Upper lobe of right lung (tissue), 1 donor: Measurements from ENCODE around the gene FOXC2. TPM values are rescaled to one million over a fixed set of nuclear protein-coding genes. Genes with fewer than 3 reads are reported as not detected.

ENCODE experiments used
- ATAC-seq: fragments of 200-7000 bp; cut with Tn5 transposase; one replicate; pipeline ENCODE4 v1.9.1; 2020; ENCODE audit warnings: mild to moderate bottlenecking, moderate library complexity
- DNase-seq: peaks from one replicate; pipeline ENCODE4 v3.0.0-alpha.2; 2020
- H3K27ac ChIP-seq: fragments of 200-600 bp; one replicate; pipeline ENCODE4 v1.8.0; 2022
- H3K27me3 ChIP-seq: fragments of 200-600 bp; one replicate; pipeline ENCODE4 v1.8.0; 2022; ENCODE audit warnings: mild to moderate bottlenecking
- H3K36me3 ChIP-seq: fragments of 200-600 bp; one replicate; pipeline ENCODE4 v1.8.0; 2022
- H3K4me1 ChIP-seq: fragments of 200-600 bp; one replicate; pipeline ENCODE4 v1.8.0; 2022
- H3K4me3 ChIP-seq: fragments of 200-600 bp; one replicate; pipeline ENCODE4 v1.8.0; 2022; ENCODE audit warnings: mild to moderate bottlenecking
- H3K9me3 ChIP-seq: fragments of 200-600 bp; one replicate; pipeline ENCODE4 v1.8.0; 2022
- CTCF ChIP-seq: fragments of 200-600 bp; IDR thresholded peaks from one replicate; pipeline ENCODE4 v1.8.0; 2022; ENCODE audit warnings: antibody characterized with exemption
- intact Hi-C: fragments of 100-400 bp; cut with DNase I; formaldehyde crosslinking; loops from one replicate; pipeline ENCODE4 v1.11.0; 2022
- total RNA-seq: library from RNA; stranded (reverse); fragmentation: NEBNext Ultra II Directional; extraction: Animal tissue kit (Norgen Biotek cat#: 25700); gene quantifications from one replicate; pipeline ENCODE4 v1.2.1, GENCODE V29; 2021
- donor health status: DM: no; HTN: yes; CAD: no; lungs with severe emphysema.

The FOXC2 gene
- total RNA-seq, 1 donor from 2014 or later: 1.1 TPM

- no peaks in the 10 kb centered on the region for H3K36me3 ChIP-seq
- no peak for TF ChIP-seq CTCF
- intact Hi-C loops: no loop called here
- ATAC-seq: no peak
- H3K4me1 ChIP-seq: no peaks in the 10 kb centered on the region
- H3K27me3 ChIP-seq: peaks cover 30% of the 10 kb centered on the region
- no peaks in the 10 kb centered on the region for H3K9me3 ChIP-seq
- H3K4me3 ChIP-seq: no peak overlapping the region
- H3K27ac ChIP-seq: no peak overlapping the region
- DNase-seq: no peak
These were observed 28.1 kb downstream of the FOXC2 start for GRCh38 chr16:86594721-86595120.

- Histone ChIP-seq H3K4me1 (no peaks in the 10 kb centered on the region), H3K9me3 (no peaks in the 10 kb centered on the region), H3K27me3 (peaks cover 34% of the 10 kb centered on the region), H3K27ac (no peak overlapping the region), H3K36me3 (no peaks in the 10 kb centered on the region), H3K4me3 (no peak overlapping the region)
- intact Hi-C loops: no loop called here
- ATAC-seq (no peak), DNase-seq (no peak)
- no peak for TF ChIP-seq CTCF
These were observed 29.5 kb downstream of the FOXC2 start for GRCh38 chr16:86595983-86596605.

GRCh38 chr16:86597126-86597879 is 30.7 kb downstream of the FOXC2 start:
- no peaks in the 10 kb centered on the region for H3K9me3 ChIP-seq
- no peaks in the 10 kb centered on the region for H3K4me1 ChIP-seq
- TF ChIP-seq CTCF: no peak
- peaks cover 27% of the 10 kb centered on the region for H3K27me3 ChIP-seq
- no peak for DNase-seq
- H3K4me3 ChIP-seq: no peak overlapping the region
- ATAC-seq: no peak
- intact Hi-C loops: no loop called here
- H3K36me3 ChIP-seq: no peaks in the 10 kb centered on the region
- H3K27ac ChIP-seq: no peak overlapping the region

GRCh38 chr16:86597880-86598606 is 31.4 kb downstream of the FOXC2 start:
- no peak overlapping the region for H3K27ac ChIP-seq

More at GRCh38 chr16:86597880-86598606, 31.4 kb downstream of the FOXC2 start:
- DNase-seq: no peak
- intact Hi-C loops: no loop called here
- H3K4me1 ChIP-seq: no peaks in the 10 kb centered on the region
- no peak for TF ChIP-seq CTCF
- H3K9me3 ChIP-seq: no peaks in the 10 kb centered on the region
- no peaks in the 10 kb centered on the region for H3K36me3 ChIP-seq
- no peak overlapping the region for H3K4me3 ChIP-seq
- H3K27me3 ChIP-seq: peaks cover 19% of the 10 kb centered on the region
- ATAC-seq: no peak
